ENCODE results near the gene CETN2. TPM values are rescaled to one million over a fixed set of nuclear protein-coding genes. Genes with fewer than 3 reads are reported as not detected.

CETN2 gene
- total and polyA plus RNA-seq, 8 donors: 6.6 to 31.4 (median 12.9) TPM

- intact Hi-C loops (cut with DNase I): no loop called here
Measured at GRCh38 chrX:152822383-152823086, 8.0 kb downstream of the CETN2 start.

GRCh38 chrX:152821145-152821765 lies 9.3 kb downstream of the CETN2 start:
- 42 to 43% methylated on average over 3 of the region's 3 CpGs for WGBS, 2 donors
- Histone ChIP-seq H3K9me3 (no peaks in the 10 kb centered on the region), H3K4me3 (no peak overlapping the region), H3K36me3 (no peaks in the 10 kb centered on the region), H3K27ac (no peak overlapping the region), H3K4me1 (no peaks in the 10 kb centered on the region), H3K27me3 (peaks cover 0 to 5% (median 0%) of the 10 kb centered on the region in 4 donors)
- DNase-seq (peak in 5 of 6 donors; percentile 8 to 72 (median 41)), FAIRE-seq (no peak), ATAC-seq (peak; percentile 43 to 79 (median 66))
- peak; percentile 22 to 57 (median 51) for TF ChIP-seq CTCF (IDR thresholded peaks at IDR 0.05)
- intact Hi-C loops (cut with DNase I): no loop called here

More at GRCh38 chrX:152822383-152823086, 8.0 kb downstream of the CETN2 start:
- Histone ChIP-seq H3K4me3 (no peak overlapping the region), H3K9me3 (no peaks in the 10 kb centered on the region), H3K27me3 (peaks cover 0 to 5% (median 0%) of the 10 kb centered on the region in 4 donors), H3K4me1 (no peaks in the 10 kb centered on the region), H3K36me3 (no peaks in the 10 kb centered on the region), H3K27ac (no peak overlapping the region)
- no peak for DNase-seq
- no peak for TF ChIP-seq CTCF (IDR thresholded peaks at IDR 0.05)
- FAIRE-seq: no peak
- WGBS, 2 donors: 47 to 48% methylated on average over 6 of the region's 6 CpGs
- ATAC-seq: no peak

GRCh38 chrX:152819732-152820131 lies 10.8 kb downstream of the CETN2 start:
- Histone ChIP-seq H3K36me3 (no peaks in the 10 kb centered on the region), H3K27ac (no peak overlapping the region), H3K9me3 (no peaks in the 10 kb centered on the region), H3K4me3 (no peak overlapping the region), H3K27me3 (peaks cover 0 to 6% (median 0%) of the 10 kb centered on the region in 4 donors), H3K4me1 (no peaks in the 10 kb centered on the region)
- FAIRE-seq (no peak), ATAC-seq (no peak), DNase-seq (no peak)
- no peak for TF ChIP-seq CTCF (IDR thresholded peaks at IDR 0.05)
- 54 to 65% methylated on average over 7 of the region's 7 CpGs for WGBS, 2 donors
- intact Hi-C loops (cut with DNase I): loop anchor here in 1 of 3 donors (10.0 kb wide), 1 partner anchor 1065 kb away; no protein-coding TSS in a partner anchor

- FAIRE-seq: no peak
- H3K4me3 ChIP-seq: no peak overlapping the region
- 27 to 47% methylated on average over 2 of the region's 2 CpGs for WGBS, 2 donors
Measured at GRCh38 chrX:152819266-152819665, 11.3 kb downstream of the CETN2 start.

More at GRCh38 chrX:152819266-152819665, 11.3 kb downstream of the CETN2 start:
- intact Hi-C loops (cut with DNase I): loop anchor here in 1 of 3 donors (10.0 kb wide), 1 partner anchor 1064 kb away; no protein-coding TSS in a partner anchor
- no peak for ATAC-seq
- no peaks in the 10 kb centered on the region for H3K36me3 ChIP-seq
- TF ChIP-seq CTCF (IDR thresholded peaks at IDR 0.05): no peak
- H3K27ac ChIP-seq: no peak overlapping the region
- no peak for DNase-seq
- H3K27me3 ChIP-seq: peaks cover 0 to 6% (median 0%) of the 10 kb centered on the region in 4 donors
- no peaks in the 10 kb centered on the region for H3K4me1 ChIP-seq
- no peaks in the 10 kb centered on the region for H3K9me3 ChIP-seq
